HEK293 (cell line): Measurements from ENCODE around the gene ARID3B.

Source experiments
- BCL11B ChIP-seq: fragments of 450-650 bp; formaldehyde crosslinking; IDR thresholded peaks from 2 replicates; pipeline ENCODE4 v1.5.1; 2016; ENCODE audit warnings: low read depth, missing biosample characterization, missing genetic modification characterization
- EGR2 ChIP-seq: fragments of 450-650 bp; formaldehyde crosslinking; IDR thresholded peaks from 2 replicates; pipeline ENCODE4 v1.5.1; 2016; ENCODE audit warnings: low read depth, missing biosample characterization, missing genetic modification characterization
- OSR2 ChIP-seq: fragments of 450-650 bp; formaldehyde crosslinking; IDR thresholded peaks from 2 replicates; pipeline ENCODE4 v1.5.1; 2016; ENCODE audit warnings: missing biosample characterization, missing genetic modification characterization
- OVOL3 ChIP-seq: fragments of 450-650 bp; formaldehyde crosslinking; IDR thresholded peaks from 2 replicates; pipeline ENCODE4 v1.5.1; 2016; ENCODE audit warnings: missing biosample characterization, missing genetic modification characterization
- SCRT2 ChIP-seq: fragments of 450-650 bp; formaldehyde crosslinking; IDR thresholded peaks from 2 replicates; pipeline ENCODE4 v1.5.1; 2016; ENCODE audit warnings: missing biosample characterization, missing genetic modification characterization
- YY1 ChIP-seq: fragments of 450-650 bp; formaldehyde crosslinking; IDR thresholded peaks from 2 replicates; pipeline ENCODE4 v1.5.1; 2018; ENCODE audit warnings: missing biosample characterization, missing genetic modification characterization
- ZNF184 ChIP-seq: fragments of 450-650 bp; IDR thresholded peaks from 2 replicates; pipeline ENCODE4 v1.5.1; 2018; ENCODE audit warnings: missing biosample characterization, mild to moderate bottlenecking, missing genetic modification characterization
- ZNF324 ChIP-seq: fragments of 450-650 bp; formaldehyde crosslinking; IDR thresholded peaks from 2 replicates; pipeline ENCODE4 v1.5.1; 2016; ENCODE audit warnings: missing biosample characterization, missing genetic modification characterization
- ZNF394 ChIP-seq: fragments of 450-650 bp; formaldehyde crosslinking; IDR thresholded peaks from 2 replicates; pipeline ENCODE4 v1.5.1; 2016; ENCODE audit warnings: missing biosample characterization, missing genetic modification characterization, mild to moderate bottlenecking, moderate library complexity, borderline replicate concordance
- ZNF530 ChIP-seq: fragments of 450-650 bp; formaldehyde crosslinking; IDR thresholded peaks from 2 replicates; pipeline ENCODE4 v1.5.1; 2016; ENCODE audit warnings: low read depth, missing biosample characterization, missing genetic modification characterization
- ZNF555 ChIP-seq: fragments of 450-650 bp; formaldehyde crosslinking; conservative IDR thresholded peaks from 2 replicates; pipeline ENCODE4 v1.5.1; 2017; ENCODE audit warnings: missing biosample characterization, mild to moderate bottlenecking, missing genetic modification characterization, inconsistent platforms
- ZNF76 ChIP-seq: fragments of 450-650 bp; formaldehyde crosslinking; IDR thresholded peaks from 2 replicates; pipeline ENCODE4; 2016; ENCODE audit warnings: low read depth, missing biosample characterization, missing genetic modification characterization, borderline replicate concordance
- ZNF791 ChIP-seq: fragments of 450-650 bp; formaldehyde crosslinking; IDR thresholded peaks from 2 replicates; pipeline ENCODE4 v1.5.1; 2016; ENCODE audit warnings: missing biosample characterization, missing genetic modification characterization
- TF ChIP-seq, protein P1 (sequence below): fragments of 450-650 bp; formaldehyde crosslinking; IDR thresholded peaks from 2 replicates; pipeline ENCODE4 v1.5.1; 2016; ENCODE audit warnings: missing biosample characterization, missing genetic modification characterization
- TF ChIP-seq, protein P2 (sequence below): fragments of 450-650 bp; formaldehyde crosslinking; IDR thresholded peaks from 2 replicates; pipeline ENCODE4 v1.5.1; 2017; ENCODE audit warnings: missing biosample characterization, missing genetic modification characterization
- TF ChIP-seq, protein P3 (sequence below): fragments of 450-650 bp; formaldehyde crosslinking; IDR thresholded peaks from 2 replicates; pipeline ENCODE4 v1.5.1; 2016; ENCODE audit warnings: missing biosample characterization, missing genetic modification characterization
- TF ChIP-seq, protein P4 (sequence below): fragments of 450-650 bp; formaldehyde crosslinking; IDR thresholded peaks from 2 replicates; pipeline ENCODE4 v1.5.1; 2017; ENCODE audit warnings: missing biosample characterization, missing genetic modification characterization
- TF ChIP-seq, protein P5 (sequence below): fragments of 450-650 bp; formaldehyde crosslinking; IDR thresholded peaks from 2 replicates; pipeline ENCODE4 v1.5.1; 2016; ENCODE audit warnings: missing biosample characterization, missing genetic modification characterization
- TF ChIP-seq, protein P6 (sequence below): fragments of 450-650 bp; formaldehyde crosslinking; IDR thresholded peaks from 2 replicates; pipeline ENCODE4 v1.5.1; 2016; ENCODE audit warnings: missing biosample characterization, missing genetic modification characterization
- TF ChIP-seq, protein P7 (sequence below): fragments of 450-650 bp; formaldehyde crosslinking; IDR thresholded peaks from 2 replicates; pipeline ENCODE4 v1.5.1; 2016; ENCODE audit warnings: missing biosample characterization, missing genetic modification characterization
- TF ChIP-seq, protein P8 (sequence below): fragments of 450-650 bp; formaldehyde crosslinking; IDR thresholded peaks from 2 replicates; pipeline ENCODE4 v1.5.1; 2017; ENCODE audit warnings: missing biosample characterization, missing genetic modification characterization

ARID3B gene

DNA sequence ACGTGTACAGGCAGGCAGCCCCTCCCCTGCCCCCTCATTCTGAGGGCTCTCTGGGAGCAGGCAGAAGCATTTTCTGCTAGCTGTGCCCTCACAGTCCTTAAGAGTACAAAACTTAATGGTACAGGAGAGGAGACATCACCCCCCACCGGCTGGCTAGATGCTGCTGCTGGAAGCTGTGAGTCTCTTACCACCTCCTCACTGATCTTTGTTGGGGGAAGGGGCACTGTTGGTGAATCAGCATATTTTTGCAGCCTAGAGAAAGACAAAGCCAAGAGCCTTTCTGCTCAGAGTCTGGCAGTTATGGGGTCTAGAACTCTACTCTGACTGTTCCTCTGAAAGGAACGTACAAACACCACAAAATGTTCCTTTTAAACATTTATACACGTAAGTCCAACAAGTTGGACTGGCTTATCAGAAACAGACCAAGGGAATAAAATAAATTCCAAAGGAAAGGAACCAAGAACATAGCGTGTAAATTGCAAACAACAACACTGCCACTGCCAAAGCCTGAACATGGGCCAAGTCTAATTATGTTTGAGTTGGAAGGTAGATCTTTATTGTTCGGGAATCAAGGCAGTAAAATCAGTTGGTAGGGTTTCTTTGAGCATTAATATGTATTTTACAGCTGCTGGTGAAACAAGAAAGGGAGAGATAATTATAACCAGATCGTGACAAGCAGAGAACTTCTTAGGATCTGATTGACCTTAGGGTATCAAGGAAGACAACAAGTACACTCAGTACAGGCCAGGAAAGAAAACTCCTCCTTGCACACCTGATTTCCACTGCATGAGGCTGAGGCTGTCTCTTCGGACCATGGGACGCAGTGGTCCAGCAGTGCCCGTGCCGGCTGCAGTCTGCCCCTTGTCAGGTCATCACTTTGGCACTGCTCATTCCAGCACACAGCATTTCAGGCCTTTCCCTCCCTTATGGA, 102.0 kb downstream of the ARID3B start (continued):
- TF ChIP-seq, protein P1, sequence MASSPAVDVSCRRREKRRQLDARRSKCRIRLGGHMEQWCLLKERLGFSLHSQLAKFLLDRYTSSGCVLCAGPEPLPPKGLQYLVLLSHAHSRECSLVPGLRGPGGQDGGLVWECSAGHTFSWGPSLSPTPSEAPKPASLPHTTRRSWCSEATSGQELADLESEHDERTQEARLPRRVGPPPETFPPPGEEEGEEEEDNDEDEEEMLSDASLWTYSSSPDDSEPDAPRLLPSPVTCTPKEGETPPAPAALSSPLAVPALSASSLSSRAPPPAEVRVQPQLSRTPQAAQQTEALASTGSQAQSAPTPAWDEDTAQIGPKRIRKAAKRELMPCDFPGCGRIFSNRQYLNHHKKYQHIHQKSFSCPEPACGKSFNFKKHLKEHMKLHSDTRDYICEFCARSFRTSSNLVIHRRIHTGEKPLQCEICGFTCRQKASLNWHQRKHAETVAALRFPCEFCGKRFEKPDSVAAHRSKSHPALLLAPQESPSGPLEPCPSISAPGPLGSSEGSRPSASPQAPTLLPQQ (tag by site-specific recombination) = no peak
- TF ChIP-seq, protein P2, sequence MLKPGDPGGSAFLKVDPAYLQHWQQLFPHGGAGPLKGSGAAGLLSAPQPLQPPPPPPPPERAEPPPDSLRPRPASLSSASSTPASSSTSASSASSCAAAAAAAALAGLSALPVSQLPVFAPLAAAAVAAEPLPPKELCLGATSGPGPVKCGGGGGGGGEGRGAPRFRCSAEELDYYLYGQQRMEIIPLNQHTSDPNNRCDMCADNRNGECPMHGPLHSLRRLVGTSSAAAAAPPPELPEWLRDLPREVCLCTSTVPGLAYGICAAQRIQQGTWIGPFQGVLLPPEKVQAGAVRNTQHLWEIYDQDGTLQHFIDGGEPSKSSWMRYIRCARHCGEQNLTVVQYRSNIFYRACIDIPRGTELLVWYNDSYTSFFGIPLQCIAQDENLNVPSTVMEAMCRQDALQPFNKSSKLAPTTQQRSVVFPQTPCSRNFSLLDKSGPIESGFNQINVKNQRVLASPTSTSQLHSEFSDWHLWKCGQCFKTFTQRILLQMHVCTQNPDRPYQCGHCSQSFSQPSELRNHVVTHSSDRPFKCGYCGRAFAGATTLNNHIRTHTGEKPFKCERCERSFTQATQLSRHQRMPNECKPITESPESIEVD (tag by site-specific recombination) = peak; percentile 74
- TF ChIP-seq ZNF394 = no peak
- TF ChIP-seq OSR2 = peak; percentile 55; the same call in 1 of the 2 replicates
- TF ChIP-seq, protein P3, sequence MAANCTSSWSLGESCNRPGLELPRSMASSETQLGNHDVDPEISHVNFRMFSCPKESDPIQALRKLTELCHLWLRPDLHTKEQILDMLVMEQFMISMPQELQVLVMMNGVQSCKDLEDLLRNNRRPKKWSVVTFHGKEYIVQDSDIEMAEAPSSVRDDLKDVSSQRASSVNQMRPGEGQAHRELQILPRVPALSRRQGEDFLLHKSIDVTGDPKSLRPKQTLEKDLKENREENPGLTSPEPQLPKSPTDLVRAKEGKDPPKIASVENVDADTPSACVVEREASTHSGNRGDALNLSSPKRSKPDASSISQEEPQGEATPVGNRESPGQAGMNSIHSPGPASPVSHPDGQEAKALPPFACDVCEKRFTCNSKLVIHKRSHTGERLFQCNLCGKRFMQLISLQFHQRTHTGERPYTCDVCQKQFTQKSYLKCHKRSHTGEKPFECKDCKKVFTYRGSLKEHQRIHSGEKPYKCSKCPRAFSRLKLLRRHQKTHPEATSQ (tag by site-specific recombination) = no peak
- TF ChIP-seq, protein P4, sequence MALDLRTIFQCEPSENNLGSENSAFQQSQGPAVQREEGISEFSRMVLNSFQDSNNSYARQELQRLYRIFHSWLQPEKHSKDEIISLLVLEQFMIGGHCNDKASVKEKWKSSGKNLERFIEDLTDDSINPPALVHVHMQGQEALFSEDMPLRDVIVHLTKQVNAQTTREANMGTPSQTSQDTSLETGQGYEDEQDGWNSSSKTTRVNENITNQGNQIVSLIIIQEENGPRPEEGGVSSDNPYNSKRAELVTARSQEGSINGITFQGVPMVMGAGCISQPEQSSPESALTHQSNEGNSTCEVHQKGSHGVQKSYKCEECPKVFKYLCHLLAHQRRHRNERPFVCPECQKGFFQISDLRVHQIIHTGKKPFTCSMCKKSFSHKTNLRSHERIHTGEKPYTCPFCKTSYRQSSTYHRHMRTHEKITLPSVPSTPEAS = no peak
- no peak for TF ChIP-seq ZNF530 (tag by site-specific recombination)
- TF ChIP-seq EGR2 = no peak
- peak; percentile 72 for TF ChIP-seq SCRT2
- no peak for TF ChIP-seq ZNF184 (tag by site-specific recombination)
- TF ChIP-seq ZNF555 (tag by site-specific recombination) = no peak
- TF ChIP-seq BCL11B = no peak
- TF ChIP-seq, protein P5, sequence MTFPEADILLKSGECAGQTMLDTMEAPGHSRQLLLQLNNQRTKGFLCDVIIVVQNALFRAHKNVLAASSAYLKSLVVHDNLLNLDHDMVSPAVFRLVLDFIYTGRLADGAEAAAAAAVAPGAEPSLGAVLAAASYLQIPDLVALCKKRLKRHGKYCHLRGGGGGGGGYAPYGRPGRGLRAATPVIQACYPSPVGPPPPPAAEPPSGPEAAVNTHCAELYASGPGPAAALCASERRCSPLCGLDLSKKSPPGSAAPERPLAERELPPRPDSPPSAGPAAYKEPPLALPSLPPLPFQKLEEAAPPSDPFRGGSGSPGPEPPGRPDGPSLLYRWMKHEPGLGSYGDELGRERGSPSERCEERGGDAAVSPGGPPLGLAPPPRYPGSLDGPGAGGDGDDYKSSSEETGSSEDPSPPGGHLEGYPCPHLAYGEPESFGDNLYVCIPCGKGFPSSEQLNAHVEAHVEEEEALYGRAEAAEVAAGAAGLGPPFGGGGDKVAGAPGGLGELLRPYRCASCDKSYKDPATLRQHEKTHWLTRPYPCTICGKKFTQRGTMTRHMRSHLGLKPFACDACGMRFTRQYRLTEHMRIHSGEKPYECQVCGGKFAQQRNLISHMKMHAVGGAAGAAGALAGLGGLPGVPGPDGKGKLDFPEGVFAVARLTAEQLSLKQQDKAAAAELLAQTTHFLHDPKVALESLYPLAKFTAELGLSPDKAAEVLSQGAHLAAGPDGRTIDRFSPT (tag by site-specific recombination) = no peak
- TF ChIP-seq, protein P6, sequence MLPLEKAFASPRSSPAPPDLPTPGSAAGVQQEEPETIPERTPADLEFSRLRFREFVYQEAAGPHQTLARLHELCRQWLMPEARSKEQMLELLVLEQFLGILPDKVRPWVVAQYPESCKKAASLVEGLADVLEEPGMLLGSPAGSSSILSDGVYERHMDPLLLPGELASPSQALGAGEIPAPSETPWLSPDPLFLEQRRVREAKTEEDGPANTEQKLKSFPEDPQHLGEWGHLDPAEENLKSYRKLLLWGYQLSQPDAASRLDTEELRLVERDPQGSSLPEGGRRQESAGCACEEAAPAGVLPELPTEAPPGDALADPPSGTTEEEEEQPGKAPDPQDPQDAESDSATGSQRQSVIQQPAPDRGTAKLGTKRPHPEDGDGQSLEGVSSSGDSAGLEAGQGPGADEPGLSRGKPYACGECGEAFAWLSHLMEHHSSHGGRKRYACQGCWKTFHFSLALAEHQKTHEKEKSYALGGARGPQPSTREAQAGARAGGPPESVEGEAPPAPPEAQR (tag by site-specific recombination) = no peak
- TF ChIP-seq ZNF324 = no peak
- TF ChIP-seq ZNF791 (tag by site-specific recombination) = no peak
- TF ChIP-seq, protein P7, sequence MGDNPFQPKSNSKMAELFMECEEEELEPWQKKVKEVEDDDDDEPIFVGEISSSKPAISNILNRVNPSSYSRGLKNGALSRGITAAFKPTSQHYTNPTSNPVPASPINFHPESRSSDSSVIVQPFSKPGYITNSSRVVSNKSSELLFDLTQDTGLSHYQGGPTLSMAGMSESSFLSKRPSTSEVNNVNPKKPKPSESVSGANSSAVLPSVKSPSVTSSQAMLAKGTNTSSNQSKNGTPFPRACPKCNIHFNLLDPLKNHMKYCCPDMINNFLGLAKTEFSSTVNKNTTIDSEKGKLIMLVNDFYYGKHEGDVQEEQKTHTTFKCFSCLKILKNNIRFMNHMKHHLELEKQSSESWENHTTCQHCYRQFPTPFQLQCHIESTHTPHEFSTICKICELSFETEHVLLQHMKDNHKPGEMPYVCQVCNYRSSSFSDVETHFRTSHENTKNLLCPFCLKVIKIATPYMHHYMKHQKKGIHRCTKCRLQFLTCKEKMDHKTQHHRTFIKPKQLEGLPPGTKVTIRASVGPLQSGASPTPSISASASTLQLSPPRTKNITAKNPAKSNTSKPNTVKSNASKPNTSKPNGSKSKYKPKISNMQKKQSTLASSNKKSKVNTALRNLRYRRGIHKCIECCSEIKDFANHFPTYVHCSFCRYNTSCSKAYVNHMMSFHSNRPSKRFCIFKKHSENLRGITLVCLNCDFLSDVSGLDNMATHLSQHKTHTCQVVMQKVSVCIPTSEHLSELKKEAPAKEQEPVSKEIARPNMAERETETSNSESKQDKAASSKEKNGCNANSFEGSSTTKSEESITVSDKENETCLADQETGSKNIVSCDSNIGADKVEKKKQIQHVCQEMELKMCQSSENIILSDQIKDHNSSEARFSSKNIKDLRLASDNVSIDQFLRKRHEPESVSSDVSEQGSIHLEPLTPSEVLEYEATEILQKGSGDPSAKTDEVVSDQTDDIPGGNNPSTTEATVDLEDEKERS (tag by site-specific recombination) = no peak
- TF ChIP-seq, protein P8, sequence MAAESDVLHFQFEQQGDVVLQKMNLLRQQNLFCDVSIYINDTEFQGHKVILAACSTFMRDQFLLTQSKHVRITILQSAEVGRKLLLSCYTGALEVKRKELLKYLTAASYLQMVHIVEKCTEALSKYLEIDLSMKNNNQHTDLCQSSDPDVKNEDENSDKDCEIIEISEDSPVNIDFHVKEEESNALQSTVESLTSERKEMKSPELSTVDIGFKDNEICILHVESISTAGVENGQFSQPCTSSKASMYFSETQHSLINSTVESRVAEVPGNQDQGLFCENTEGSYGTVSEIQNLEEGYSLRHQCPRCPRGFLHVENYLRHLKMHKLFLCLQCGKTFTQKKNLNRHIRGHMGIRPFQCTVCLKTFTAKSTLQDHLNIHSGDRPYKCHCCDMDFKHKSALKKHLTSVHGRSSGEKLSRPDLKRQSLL (tag by site-specific recombination) = no peak
- TF ChIP-seq ZNF76 (tag by site-specific recombination) = no peak
- no peak for TF ChIP-seq OVOL3 (tag by site-specific recombination)
- TF ChIP-seq YY1 (tag by site-specific recombination) = no peak
